PFSK-1 (cell line): Measurements from ENCODE around the gene MMP11.

ENCODE experiments used
- FOXP2 ChIP-seq: optimal IDR thresholded peaks from 2 replicates; pipeline ENCODE3; 2011; ENCODE audit warnings: borderline replicate concordance, control low read depth, inconsistent platforms; ENCODE audit not compliant: insufficient read depth; ENCODE audit errors: extremely low read length, extremely low read depth
- POLR2AphosphoS5 ChIP-seq: IDR thresholded peaks from 2 replicates; pipeline ENCODE4 v1.6.1; 2012; ENCODE audit warnings: low read depth, mild to moderate bottlenecking, control low read depth, low read length, moderate library complexity
- REST ChIP-seq, 2 experiments: IDR thresholded peaks; 2 replicates each; pipeline versions ENCODE4 v1.6.1 to v1.8.0; 2011 to 2012; ENCODE audit warnings: low read depth in 2 of 2, low read length in 2 of 2, control low read depth in 1 of 2, inconsistent platforms in 1 of 2, mild to moderate bottlenecking in 1 of 2, moderate library complexity in 1 of 2; ENCODE audit not compliant: insufficient read depth in 1 of 2
- SIN3A ChIP-seq: IDR thresholded peaks from 2 replicates; pipeline ENCODE4 v1.6.1; 2012; ENCODE audit warnings: mild to moderate bottlenecking, low read length, moderate library complexity, borderline replicate concordance; ENCODE audit not compliant: insufficient read depth
- TAF1 ChIP-seq: IDR thresholded peaks from 2 replicates; pipeline ENCODE4 v1.6.1; 2012; ENCODE audit warnings: low read length, control low read depth, borderline replicate concordance; ENCODE audit not compliant: insufficient read depth

MMP11 gene

GRCh38 chr22:23779731-23780130, 7.1 kb downstream of the MMP11 start:
- no peak for TF ChIP-seq TAF1
- TF ChIP-seq FOXP2 = no peak
- TF ChIP-seq SIN3A = no peak
- TF ChIP-seq REST (IDR thresholded peaks at IDR 0.05; ENCODE audit: insufficient read depth in 1 of 2, low read depth in 2 of 2, low read length in 2 of 2) = no peak
- TF ChIP-seq POLR2AphosphoS5 = no peak

GRCh38 chr22:23780146-23780748, 7.6 kb downstream of the MMP11 start:
- TF ChIP-seq FOXP2 (no peak), TAF1 (no peak), POLR2AphosphoS5 (no peak), REST (IDR thresholded peaks at IDR 0.05; ENCODE audit: insufficient read depth in 1 of 2, low read depth in 2 of 2, low read length in 2 of 2) (no peak), SIN3A (no peak)

- TF ChIP-seq POLR2AphosphoS5 (no peak), FOXP2 (no peak), REST (IDR thresholded peaks at IDR 0.05; ENCODE audit: insufficient read depth in 1 of 2, low read depth in 2 of 2, low read length in 2 of 2) (no peak), SIN3A (no peak), TAF1 (no peak)
These were observed 8.4 kb downstream of the MMP11 start for GRCh38 chr22:23781065-23781464.

GRCh38 chr22:23781511-23782183, 9.0 kb downstream of the MMP11 start:
- no peak for TF ChIP-seq REST (IDR thresholded peaks at IDR 0.05; ENCODE audit: insufficient read depth in 1 of 2, low read depth in 2 of 2, low read length in 2 of 2)
- TF ChIP-seq TAF1 = no peak
- no peak for TF ChIP-seq POLR2AphosphoS5
- TF ChIP-seq FOXP2 = no peak
- TF ChIP-seq SIN3A = no peak
